GM23338 (cell line): Measurements from ENCODE around the gene TMEM117. TPM values are rescaled to one million over a fixed set of nuclear protein-coding genes. Genes with fewer than 3 reads are reported as not detected.

Source experiments
- ATAC-seq: fragments of 200-7000 bp; cut with Tn5 transposase; 3 replicates; pipeline ENCODE4 v1.9.1; 2020
- DNase-seq: peaks from one replicate; pipeline ENCODE4 v3.0.0-alpha.2; 2015; ENCODE audit warnings: low spot score
- H2AFZ ChIP-seq: fragments of 200-600 bp; sonication (generic); 2 replicates; pipeline ENCODE4 v1.8.0; 2016; ENCODE audit warnings: antibody characterized with exemption, mild to moderate bottlenecking, moderate library complexity
- H3F3A ChIP-seq: fragments of 200-600 bp; sonication (generic); replicated peaks from 2 replicates; pipeline ENCODE4 v1.8.0; 2017; ENCODE audit warnings: antibody characterized with exemption, mixed run types, low read depth
- H3K27ac ChIP-seq: fragments of 200-600 bp; sonication (generic); 2 replicates; pipeline ENCODE4 v1.6.1; 2016; ENCODE audit warnings: low read depth
- H3K27me3 ChIP-seq: fragments of 200-600 bp; sonication (generic); 2 replicates; pipeline ENCODE4 v1.8.0; 2016; ENCODE audit warnings: mild to moderate bottlenecking, mixed run types, moderate library complexity; ENCODE audit not compliant: insufficient read depth
- H3K36me3 ChIP-seq: fragments of 200-600 bp; sonication (generic); 2 replicates; pipeline ENCODE4 v1.8.0; 2016; ENCODE audit warnings: mild to moderate bottlenecking; ENCODE audit not compliant: insufficient read depth
- H3K4me1 ChIP-seq: fragments of 200-600 bp; sonication (generic); 2 replicates; pipeline ENCODE4 v1.8.0; 2016; ENCODE audit warnings: mild to moderate bottlenecking, moderate library complexity; ENCODE audit not compliant: insufficient read depth
- H3K4me2 ChIP-seq: fragments of 200-600 bp; sonication (generic); 2 replicates; pipeline ENCODE4 v1.7.1; 2017; ENCODE audit warnings: mixed run types
- H3K4me3 ChIP-seq: fragments of 200-600 bp; sonication (generic); 2 replicates; pipeline ENCODE4 v1.6.1; 2016; ENCODE audit warnings: mixed run types
- H3K79me2 ChIP-seq: fragments of 200-600 bp; sonication (generic); replicated peaks from 2 replicates; pipeline ENCODE4 v1.8.0; 2017; ENCODE audit warnings: mild to moderate bottlenecking; ENCODE audit not compliant: insufficient read depth
- H3K9me2 ChIP-seq: fragments of 200-600 bp; sonication (generic); 2 replicates; pipeline ENCODE4 v1.8.0; 2017; ENCODE audit not compliant: insufficient read depth
- H4K20me1 ChIP-seq: fragments of 200-600 bp; sonication (generic); replicated peaks from 2 replicates; pipeline ENCODE4 v1.8.0; 2017; ENCODE audit warnings: mild to moderate bottlenecking; ENCODE audit not compliant: insufficient read depth
- H3K27ac Mint-ChIP-seq: 2 replicates; pipeline ENCODE4 v1.8.0; 2020; ENCODE audit warnings: inconsistent platforms, mild to moderate bottlenecking, moderate library complexity, mixed read lengths
- H3K27me3 Mint-ChIP-seq: 3 replicates; pipeline ENCODE4 v1.8.0; 2022; ENCODE audit warnings: low read depth, mild to moderate bottlenecking, moderate library complexity, mixed read lengths, inconsistent platforms; ENCODE audit not compliant: insufficient read depth, poor library complexity
- H3K36me3 Mint-ChIP-seq: 3 replicates; pipeline ENCODE4 v1.8.0; 2021; ENCODE audit warnings: low read depth, mild to moderate bottlenecking, inconsistent platforms, moderate library complexity, mixed read lengths
- H3K4me1 Mint-ChIP-seq: 3 replicates; pipeline ENCODE4 v1.8.0; 2020; ENCODE audit warnings: mild to moderate bottlenecking, inconsistent platforms, mixed read lengths
- H3K4me3 Mint-ChIP-seq: 3 replicates; pipeline ENCODE4 v1.8.0; 2021; ENCODE audit warnings: moderate library complexity, mild to moderate bottlenecking, inconsistent platforms, mixed read lengths
- H3K9me3 Mint-ChIP-seq: 3 replicates; pipeline ENCODE4 v1.8.0; 2020; ENCODE audit warnings: moderate library complexity, mild to moderate bottlenecking, inconsistent platforms, mixed read lengths
- CREB1 ChIP-seq: fragments of 250-450 bp; sonication (Bioruptor Pico); IDR thresholded peaks from 2 replicates; pipeline ENCODE4 v1.5.0; 2020; ENCODE audit warnings: low read depth, mild to moderate bottlenecking, moderate library complexity
- ETS1 ChIP-seq: IDR thresholded peaks from 2 replicates; pipeline ENCODE4 v1.6.1; 2016; ENCODE audit warnings: antibody characterized with exemption
- EZH2 ChIP-seq: fragments of 200-600 bp; sonication (generic); IDR thresholded peaks from one replicate; pipeline ENCODE4 v1.8.0; 2017; ENCODE audit warnings: antibody characterized with exemption, mild to moderate bottlenecking, low read depth; ENCODE audit not compliant: unreplicated experiment
- EZH2phosphoT487 ChIP-seq: fragments of 200-600 bp; sonication (generic); IDR thresholded peaks from one replicate; pipeline ENCODE4 v1.8.1; 2018; ENCODE audit warnings: antibody characterized with exemption; ENCODE audit not compliant: unreplicated experiment
- JUNB ChIP-seq: IDR thresholded peaks from one replicate; pipeline ENCODE4 v1.6.1; 2016; ENCODE audit warnings: antibody characterized with exemption; ENCODE audit not compliant: unreplicated experiment
- NANOG ChIP-seq: IDR thresholded peaks from 2 replicates; pipeline ENCODE4 v1.6.1; 2016; ENCODE audit warnings: antibody characterized with exemption, borderline replicate concordance
- POLR2AphosphoS5 ChIP-seq: IDR thresholded peaks from 2 replicates; pipeline ENCODE4 v1.6.1; 2016; ENCODE audit warnings: antibody characterized with exemption, low read depth
- STAT1 ChIP-seq: IDR thresholded peaks from one replicate; pipeline ENCODE4 v1.6.1; 2016; ENCODE audit warnings: antibody characterized with exemption; ENCODE audit not compliant: unreplicated experiment
- ZNF114 ChIP-seq: fragments of 250-450 bp; sonication (Bioruptor Pico); IDR thresholded peaks from 2 replicates; pipeline ENCODE4 v1.5.0; 2020; ENCODE audit warnings: mild to moderate bottlenecking, moderate library complexity
- polyA plus RNA-seq: library from polyadenylated mRNA; unstranded; fragments of >200 nt; fragmentation: Nextera tagmentation; extraction: Ambion mirVana; gene quantifications from 2 replicates; pipeline ENCODE4 v1.2.1, GENCODE V29; 2016
- total RNA-seq: library from RNA; depleted of rRNA; stranded (reverse); fragments of >200 nt; shearing (Covaris generic); gene quantifications from 2 replicates; pipeline ENCODE4 v1.2.3, GENCODE V29; 2014
- TF ChIP-seq, protein P1 (sequence below): IDR thresholded peaks from one replicate; pipeline ENCODE4 v1.6.1; 2018; ENCODE audit warnings: antibody characterized with exemption; ENCODE audit not compliant: unreplicated experiment
- TF ChIP-seq, protein P2 (sequence below): fragments of 250-450 bp; sonication (Bioruptor Pico); IDR thresholded peaks from 2 replicates; pipeline ENCODE4 v1.5.0; 2020; ENCODE audit warnings: mild to moderate bottlenecking, moderate library complexity
- TF ChIP-seq, protein P3 (sequence below), 2 experiments: fragments of 200-600 bp in 1 of 2; sonication (generic) in 1 of 2; conservative IDR thresholded peaks; 2 replicates each; pipeline versions ENCODE4 v1.5.1 to v1.6.1; 2016 to 2017; ENCODE audit warnings: antibody characterized with exemption in 2 of 2, low read depth in 2 of 2, mild to moderate bottlenecking in 2 of 2, moderate library complexity in 1 of 2

TMEM117 gene
- total and polyA plus RNA-seq, 2 experiments from 2014 or later, result 0.94 to 1.6 TPM

GRCh38 chr12:43931187-43931586 lies 95.3 kb downstream of the TMEM117 start:
- Mint-ChIP-seq H3K4me1 (no peaks in the 10 kb centered on the region), H3K9me3 (peaks cover 19% of the 10 kb centered on the region), H3K27me3 (no peaks in the 10 kb centered on the region), H3K36me3 (peaks cover 10% of the 10 kb centered on the region; the same call in 2 of the 3 replicates), H3K4me3 (no peak overlapping the region), H3K27ac (no peak overlapping the region)
- no peak overlapping the region for H2AFZ ChIP-seq
- no peak overlapping the region for H3K4me3 ChIP-seq
- no peak overlapping the region for H3K27ac ChIP-seq
- H3K4me2 ChIP-seq, result no peak overlapping the region
- no peaks in the 10 kb centered on the region for H4K20me1 ChIP-seq
- ATAC-seq (no peak), DNase-seq (no peak)
- no peaks in the 10 kb centered on the region for H3K4me1 ChIP-seq
- no peak for TF ChIP-seq STAT1
- TF ChIP-seq, protein P1, sequence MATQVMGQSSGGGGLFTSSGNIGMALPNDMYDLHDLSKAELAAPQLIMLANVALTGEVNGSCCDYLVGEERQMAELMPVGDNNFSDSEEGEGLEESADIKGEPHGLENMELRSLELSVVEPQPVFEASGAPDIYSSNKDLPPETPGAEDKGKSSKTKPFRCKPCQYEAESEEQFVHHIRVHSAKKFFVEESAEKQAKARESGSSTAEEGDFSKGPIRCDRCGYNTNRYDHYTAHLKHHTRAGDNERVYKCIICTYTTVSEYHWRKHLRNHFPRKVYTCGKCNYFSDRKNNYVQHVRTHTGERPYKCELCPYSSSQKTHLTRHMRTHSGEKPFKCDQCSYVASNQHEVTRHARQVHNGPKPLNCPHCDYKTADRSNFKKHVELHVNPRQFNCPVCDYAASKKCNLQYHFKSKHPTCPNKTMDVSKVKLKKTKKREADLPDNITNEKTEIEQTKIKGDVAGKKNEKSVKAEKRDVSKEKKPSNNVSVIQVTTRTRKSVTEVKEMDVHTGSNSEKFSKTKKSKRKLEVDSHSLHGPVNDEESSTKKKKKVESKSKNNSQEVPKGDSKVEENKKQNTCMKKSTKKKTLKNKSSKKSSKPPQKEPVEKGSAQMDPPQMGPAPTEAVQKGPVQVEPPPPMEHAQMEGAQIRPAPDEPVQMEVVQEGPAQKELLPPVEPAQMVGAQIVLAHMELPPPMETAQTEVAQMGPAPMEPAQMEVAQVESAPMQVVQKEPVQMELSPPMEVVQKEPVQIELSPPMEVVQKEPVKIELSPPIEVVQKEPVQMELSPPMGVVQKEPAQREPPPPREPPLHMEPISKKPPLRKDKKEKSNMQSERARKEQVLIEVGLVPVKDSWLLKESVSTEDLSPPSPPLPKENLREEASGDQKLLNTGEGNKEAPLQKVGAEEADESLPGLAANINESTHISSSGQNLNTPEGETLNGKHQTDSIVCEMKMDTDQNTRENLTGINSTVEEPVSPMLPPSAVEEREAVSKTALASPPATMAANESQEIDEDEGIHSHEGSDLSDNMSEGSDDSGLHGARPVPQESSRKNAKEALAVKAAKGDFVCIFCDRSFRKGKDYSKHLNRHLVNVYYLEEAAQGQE, result no peak
- TF ChIP-seq CREB1 (CRISPR knock-in tag), result no peak
- no peak for TF ChIP-seq EZH2
- TF ChIP-seq NANOG, result no peak
- TF ChIP-seq ZNF114 (CRISPR knock-in tag), result no peak
- TF ChIP-seq EZH2phosphoT487, result no peak
- TF ChIP-seq JUNB, result no peak
- TF ChIP-seq POLR2AphosphoS5, result no peak
- TF ChIP-seq ETS1, result no peak
- TF ChIP-seq, protein P2, sequence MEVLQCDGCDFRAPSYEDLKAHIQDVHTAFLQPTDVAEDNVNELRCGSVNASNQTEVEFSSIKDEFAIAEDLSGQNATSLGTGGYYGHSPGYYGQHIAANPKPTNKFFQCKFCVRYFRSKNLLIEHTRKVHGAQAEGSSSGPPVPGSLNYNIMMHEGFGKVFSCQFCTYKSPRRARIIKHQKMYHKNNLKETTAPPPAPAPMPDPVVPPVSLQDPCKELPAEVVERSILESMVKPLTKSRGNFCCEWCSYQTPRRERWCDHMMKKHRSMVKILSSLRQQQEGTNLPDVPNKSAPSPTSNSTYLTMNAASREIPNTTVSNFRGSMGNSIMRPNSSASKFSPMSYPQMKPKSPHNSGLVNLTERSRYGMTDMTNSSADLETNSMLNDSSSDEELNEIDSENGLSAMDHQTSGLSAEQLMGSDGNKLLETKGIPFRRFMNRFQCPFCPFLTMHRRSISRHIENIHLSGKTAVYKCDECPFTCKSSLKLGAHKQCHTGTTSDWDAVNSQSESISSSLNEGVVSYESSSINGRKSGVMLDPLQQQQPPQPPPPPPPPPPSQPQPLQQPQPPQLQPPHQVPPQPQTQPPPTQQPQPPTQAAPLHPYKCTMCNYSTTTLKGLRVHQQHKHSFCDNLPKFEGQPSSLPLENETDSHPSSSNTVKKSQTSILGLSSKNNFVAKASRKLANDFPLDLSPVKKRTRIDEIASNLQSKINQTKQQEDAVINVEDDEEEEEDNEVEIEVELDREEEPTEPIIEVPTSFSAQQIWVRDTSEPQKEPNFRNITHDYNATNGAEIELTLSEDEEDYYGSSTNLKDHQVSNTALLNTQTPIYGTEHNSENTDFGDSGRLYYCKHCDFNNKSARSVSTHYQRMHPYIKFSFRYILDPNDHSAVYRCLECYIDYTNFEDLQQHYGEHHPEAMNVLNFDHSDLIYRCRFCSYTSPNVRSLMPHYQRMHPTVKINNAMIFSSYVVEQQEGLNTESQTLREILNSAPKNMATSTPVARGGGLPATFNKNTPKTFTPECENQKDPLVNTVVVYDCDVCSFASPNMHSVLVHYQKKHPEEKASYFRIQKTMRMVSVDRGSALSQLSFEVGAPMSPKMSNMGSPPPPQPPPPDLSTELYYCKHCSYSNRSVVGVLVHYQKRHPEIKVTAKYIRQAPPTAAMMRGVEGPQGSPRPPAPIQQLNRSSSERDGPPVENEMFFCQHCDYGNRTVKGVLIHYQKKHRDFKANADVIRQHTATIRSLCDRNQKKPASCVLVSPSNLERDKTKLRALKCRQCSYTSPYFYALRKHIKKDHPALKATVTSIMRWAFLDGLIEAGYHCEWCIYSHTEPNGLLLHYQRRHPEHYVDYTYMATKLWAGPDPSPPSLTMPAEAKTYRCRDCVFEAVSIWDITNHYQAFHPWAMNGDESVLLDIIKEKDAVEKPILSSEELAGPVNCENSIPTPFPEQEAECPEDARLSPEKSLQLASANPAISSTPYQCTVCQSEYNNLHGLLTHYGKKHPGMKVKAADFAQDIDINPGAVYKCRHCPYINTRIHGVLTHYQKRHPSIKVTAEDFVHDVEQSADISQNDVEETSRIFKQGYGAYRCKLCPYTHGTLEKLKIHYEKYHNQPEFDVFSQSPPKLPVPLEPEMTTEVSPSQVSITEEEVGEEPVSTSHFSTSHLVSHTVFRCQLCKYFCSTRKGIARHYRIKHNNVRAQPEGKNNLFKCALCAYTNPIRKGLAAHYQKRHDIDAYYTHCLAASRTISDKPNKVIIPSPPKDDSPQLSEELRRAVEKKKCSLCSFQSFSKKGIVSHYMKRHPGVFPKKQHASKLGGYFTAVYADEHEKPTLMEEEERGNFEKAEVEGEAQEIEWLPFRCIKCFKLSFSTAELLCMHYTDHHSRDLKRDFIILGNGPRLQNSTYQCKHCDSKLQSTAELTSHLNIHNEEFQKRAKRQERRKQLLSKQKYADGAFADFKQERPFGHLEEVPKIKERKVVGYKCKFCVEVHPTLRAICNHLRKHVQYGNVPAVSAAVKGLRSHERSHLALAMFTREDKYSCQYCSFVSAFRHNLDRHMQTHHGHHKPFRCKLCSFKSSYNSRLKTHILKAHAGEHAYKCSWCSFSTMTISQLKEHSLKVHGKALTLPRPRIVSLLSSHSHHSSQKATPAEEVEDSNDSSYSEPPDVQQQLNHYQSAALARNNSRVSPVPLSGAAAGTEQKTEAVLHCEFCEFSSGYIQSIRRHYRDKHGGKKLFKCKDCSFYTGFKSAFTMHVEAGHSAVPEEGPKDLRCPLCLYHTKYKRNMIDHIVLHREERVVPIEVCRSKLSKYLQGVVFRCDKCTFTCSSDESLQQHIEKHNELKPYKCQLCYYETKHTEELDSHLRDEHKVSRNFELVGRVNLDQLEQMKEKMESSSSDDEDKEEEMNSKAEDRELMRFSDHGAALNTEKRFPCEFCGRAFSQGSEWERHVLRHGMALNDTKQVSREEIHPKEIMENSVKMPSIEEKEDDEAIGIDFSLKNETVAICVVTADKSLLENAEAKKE (CRISPR knock-in tag), result no peak
- TF ChIP-seq, protein P3, sequence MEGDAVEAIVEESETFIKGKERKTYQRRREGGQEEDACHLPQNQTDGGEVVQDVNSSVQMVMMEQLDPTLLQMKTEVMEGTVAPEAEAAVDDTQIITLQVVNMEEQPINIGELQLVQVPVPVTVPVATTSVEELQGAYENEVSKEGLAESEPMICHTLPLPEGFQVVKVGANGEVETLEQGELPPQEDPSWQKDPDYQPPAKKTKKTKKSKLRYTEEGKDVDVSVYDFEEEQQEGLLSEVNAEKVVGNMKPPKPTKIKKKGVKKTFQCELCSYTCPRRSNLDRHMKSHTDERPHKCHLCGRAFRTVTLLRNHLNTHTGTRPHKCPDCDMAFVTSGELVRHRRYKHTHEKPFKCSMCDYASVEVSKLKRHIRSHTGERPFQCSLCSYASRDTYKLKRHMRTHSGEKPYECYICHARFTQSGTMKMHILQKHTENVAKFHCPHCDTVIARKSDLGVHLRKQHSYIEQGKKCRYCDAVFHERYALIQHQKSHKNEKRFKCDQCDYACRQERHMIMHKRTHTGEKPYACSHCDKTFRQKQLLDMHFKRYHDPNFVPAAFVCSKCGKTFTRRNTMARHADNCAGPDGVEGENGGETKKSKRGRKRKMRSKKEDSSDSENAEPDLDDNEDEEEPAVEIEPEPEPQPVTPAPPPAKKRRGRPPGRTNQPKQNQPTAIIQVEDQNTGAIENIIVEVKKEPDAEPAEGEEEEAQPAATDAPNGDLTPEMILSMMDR (conservative IDR thresholded peaks at IDR 0.05; ENCODE audit: low read depth in 2 of 2), result no peak
- H3K36me3 ChIP-seq, result 0 out of 2 replicates have a peak, but pooled peaks cover 2% of the 10 kb centered on the region
- no peaks in the 10 kb centered on the region for H3F3A ChIP-seq
- H3K79me2 ChIP-seq, result no peaks in the 10 kb centered on the region
- H3K27me3 ChIP-seq, result no peaks in the 10 kb centered on the region
- 0 out of 2 replicates have a peak, but pooled peaks cover 1% of the 10 kb centered on the region for H3K9me2 ChIP-seq
